SU-DHL-6 (cell line): ENCODE measurements around the gene CHFR.

ENCODE experiments used
- EZH2phosphoT487 ChIP-seq: fragments of 200-600 bp; sonication (generic), shearing (Covaris generic); conservative IDR thresholded peaks from 2 replicates; pipeline ENCODE4 v1.6.1; 2018; ENCODE audit warnings: mild to moderate bottlenecking, antibody characterized with exemption, low read length, moderate library complexity, mixed read lengths
- TF ChIP-seq, protein P1 (sequence below): fragments of 200-600 bp; sonication (generic); IDR thresholded peaks from one replicate; pipeline ENCODE4 v1.5.1; 2017; ENCODE audit warnings: antibody characterized with exemption, mild to moderate bottlenecking, low read length, moderate library complexity; ENCODE audit not compliant: insufficient read depth, poor library complexity, severe bottlenecking

DNA sequence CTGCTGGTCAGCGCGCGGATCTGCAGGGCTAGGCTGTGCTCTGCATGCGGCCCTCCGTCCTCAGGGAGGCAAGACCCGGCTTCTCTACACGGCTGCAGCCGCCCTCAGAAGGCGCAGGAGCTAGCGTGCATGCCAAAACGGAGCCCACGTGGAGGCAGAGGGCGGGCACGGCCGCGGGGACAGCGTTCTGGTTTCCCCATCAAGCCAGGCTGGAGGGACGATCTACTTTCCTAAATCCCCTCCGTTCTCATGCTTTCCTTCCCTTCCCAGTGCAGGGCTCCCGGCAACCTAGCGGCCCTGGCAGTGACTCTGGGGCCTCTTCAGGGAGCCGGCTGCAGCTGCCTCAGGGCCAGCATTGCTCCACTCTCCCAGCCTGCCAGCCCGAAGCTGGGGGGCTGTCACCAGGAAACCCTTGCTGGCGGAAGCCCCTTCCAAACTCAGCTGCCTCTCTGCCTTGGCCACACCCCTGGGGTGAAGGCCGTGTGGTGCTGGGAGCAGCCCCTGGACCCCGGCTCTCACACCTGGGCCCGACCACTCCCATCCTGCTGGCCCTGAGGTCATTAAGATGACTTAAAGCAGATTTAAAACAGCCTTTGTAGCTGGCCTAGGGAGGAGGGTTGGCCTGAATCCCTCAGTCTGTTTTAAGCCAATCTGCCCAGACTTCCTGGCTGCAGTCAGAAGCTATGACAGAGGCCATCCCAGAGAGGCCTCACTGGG is 49.6 kb downstream of the CHFR start:
- TF ChIP-seq, protein P1, sequence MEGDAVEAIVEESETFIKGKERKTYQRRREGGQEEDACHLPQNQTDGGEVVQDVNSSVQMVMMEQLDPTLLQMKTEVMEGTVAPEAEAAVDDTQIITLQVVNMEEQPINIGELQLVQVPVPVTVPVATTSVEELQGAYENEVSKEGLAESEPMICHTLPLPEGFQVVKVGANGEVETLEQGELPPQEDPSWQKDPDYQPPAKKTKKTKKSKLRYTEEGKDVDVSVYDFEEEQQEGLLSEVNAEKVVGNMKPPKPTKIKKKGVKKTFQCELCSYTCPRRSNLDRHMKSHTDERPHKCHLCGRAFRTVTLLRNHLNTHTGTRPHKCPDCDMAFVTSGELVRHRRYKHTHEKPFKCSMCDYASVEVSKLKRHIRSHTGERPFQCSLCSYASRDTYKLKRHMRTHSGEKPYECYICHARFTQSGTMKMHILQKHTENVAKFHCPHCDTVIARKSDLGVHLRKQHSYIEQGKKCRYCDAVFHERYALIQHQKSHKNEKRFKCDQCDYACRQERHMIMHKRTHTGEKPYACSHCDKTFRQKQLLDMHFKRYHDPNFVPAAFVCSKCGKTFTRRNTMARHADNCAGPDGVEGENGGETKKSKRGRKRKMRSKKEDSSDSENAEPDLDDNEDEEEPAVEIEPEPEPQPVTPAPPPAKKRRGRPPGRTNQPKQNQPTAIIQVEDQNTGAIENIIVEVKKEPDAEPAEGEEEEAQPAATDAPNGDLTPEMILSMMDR = no peak
- TF ChIP-seq EZH2phosphoT487 = no peak
